HG02973 (cell line): ENCODE results near the gene CEP104.
A peak's percentile ranks its signal among the peaks of the same experiment; 100 is the strongest.

Source experiments
- ATAC-seq: cut with Tn5 transposase; IDR thresholded peaks from one replicate; pipeline ENCODE4 v1.9.1; 2021; ENCODE audit warnings: moderate library complexity; ENCODE audit not compliant: unreplicated experiment

The CEP104 gene

DNA sequence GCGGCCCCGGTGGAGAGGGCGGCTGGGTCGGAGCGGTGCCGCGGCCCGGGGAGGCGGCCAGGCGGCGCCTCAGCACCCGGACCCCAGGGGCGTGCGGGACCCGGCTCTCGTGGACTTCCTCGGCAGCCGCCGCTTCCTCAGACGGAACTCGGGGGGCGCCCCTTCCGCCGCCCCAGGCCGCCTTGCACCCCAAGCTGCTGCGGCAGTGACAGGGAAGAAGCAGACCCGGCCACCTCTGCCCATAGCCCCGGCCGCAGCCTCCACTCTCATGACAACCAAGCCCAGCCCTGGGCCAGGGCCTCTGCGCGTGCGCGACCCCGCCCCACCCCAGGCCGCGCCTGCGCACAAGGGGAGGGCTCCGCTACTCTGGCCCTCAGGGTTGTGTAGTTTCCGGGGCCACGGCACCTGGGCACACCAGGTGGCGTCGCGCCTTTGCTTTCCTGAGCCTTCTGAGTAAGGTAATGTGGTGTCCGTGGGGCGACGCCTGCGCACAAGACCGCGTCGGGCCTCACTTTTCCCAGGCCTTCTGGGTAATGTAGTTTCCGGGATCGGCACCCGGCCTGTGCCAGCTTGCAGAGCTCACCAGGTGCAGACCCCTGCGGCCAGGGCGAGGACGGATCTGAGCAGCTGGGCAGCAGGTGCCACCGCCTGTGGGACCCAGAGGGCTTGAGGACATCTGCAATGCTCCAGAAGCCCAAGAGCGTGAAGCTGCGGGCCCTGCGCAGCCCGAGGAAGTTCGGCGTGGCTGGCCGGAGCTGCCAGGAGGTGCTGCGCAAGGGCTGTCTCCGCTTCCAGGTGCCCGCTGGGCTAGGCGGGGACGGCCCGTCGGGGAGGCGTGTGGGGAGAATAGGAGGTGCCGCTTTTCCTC is at the start of gene CEP104, which contains the start of gene DFFB:
CEP104 (minus strand) TSS at position 289 of the 868 bp plus-strand sequence. CDS start 4,804 bp downstream, outside the sequence.
DFFB (plus strand) TSS at position 554 of the 868 bp plus-strand sequence; CDS start at position 682, 128 bp downstream.
- ATAC-seq: peak; percentile 95

DNA sequence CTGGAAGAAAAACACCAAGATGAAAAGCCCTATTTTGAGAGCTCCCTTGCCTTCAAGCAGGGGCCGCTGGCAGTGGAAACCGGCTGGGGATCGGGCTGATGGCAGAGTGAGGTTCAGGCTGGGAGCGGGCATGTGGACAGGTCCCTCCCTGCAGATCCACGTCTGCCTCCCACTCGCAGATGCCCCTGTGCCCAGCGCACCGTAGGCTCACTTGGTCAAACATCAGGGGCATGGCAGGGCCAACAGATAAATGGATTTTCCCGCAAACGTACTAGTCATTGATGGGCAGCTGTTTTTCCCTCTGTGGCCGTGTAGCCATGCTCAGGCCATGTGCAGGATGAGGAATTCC is 49.6 kb upstream of the CEP104 start:
- no peak for ATAC-seq

DNA sequence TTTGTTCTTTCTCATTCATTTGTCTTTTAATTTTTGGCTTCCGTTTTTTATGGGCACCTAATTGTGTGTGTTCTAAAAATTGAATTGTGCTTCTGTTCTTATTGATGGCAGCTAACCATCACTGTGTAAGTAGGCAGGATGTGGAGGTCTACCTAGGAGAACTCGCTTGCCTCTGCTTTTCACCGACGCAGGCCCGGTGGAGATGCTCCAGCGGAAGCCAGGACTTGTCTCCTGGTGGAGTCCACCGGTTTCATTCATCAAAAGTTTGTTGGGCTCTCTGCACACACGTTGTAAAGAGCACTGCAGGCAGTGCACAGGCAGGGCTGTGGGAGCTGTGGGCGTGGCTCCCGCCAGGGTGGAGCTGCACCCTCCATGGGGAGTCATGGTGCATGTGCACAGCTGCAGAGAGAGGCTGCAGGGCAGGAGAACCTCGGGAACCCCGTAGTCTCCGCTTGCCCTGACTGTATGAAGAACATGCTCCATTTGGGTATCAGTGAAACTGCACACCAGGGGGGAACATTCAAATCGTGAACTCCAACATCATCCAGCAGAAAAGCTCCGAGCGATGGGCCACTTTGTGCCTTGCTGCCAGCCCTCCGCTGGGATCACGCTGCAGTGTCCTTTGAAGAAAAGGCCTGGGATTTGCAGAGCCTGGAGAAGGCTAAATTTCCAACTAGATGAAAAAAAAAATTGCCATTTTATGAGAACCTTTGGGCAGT is 49.1 kb upstream of the CEP104 start:
- ATAC-seq: no peak

DNA sequence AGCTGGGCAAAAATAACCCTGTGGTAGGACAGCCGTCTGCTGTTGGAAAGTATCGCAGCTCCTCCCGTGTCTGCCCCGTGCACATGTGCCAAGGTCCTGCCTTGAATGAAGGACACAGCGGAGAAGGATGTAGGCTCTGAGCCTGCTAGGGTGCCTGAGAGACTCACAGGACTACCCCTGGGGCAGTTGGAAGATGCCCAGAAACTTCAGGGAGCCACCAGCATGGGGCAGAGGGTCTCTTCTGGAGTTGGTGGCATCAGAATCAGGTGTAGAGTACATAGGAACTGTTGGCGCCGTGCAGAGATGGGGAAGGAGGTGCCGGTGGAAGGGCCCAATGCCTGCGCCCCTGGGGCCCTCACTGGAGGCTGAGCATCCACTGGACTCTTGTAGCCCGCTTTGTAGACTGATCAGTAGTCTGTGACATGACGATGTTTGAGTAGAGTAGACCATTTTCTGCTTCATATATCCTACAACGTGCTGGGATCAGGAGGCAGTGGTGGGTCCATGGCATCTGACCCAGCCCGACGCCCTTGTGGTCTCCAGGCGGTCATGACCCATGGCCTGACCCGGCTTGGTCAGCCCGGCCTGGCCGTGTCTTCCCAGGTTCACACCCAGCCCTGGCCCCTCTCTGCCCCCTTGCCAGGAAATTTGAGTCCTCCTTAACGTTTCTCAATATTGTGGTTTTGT is 48.4 kb upstream of the CEP104 start:
- ATAC-seq: no peak

DNA sequence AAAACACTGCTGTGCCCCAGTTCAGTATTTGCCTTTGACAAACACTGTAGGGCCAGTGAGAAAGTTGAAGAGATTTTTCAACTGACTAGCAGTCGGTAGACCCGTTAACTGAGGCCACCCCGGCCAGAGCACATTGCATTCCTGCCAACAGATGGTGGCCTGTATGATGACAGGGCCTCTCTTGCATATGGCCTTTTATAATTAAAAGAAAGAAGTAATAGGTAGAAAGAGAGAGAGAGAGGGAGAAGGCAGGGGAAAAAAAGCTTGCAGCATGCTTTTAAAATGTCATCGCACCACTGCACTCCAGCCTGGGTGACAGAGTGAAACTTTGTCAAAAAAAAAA is 47.8 kb upstream of the CEP104 start:
- no peak for ATAC-seq

DNA sequence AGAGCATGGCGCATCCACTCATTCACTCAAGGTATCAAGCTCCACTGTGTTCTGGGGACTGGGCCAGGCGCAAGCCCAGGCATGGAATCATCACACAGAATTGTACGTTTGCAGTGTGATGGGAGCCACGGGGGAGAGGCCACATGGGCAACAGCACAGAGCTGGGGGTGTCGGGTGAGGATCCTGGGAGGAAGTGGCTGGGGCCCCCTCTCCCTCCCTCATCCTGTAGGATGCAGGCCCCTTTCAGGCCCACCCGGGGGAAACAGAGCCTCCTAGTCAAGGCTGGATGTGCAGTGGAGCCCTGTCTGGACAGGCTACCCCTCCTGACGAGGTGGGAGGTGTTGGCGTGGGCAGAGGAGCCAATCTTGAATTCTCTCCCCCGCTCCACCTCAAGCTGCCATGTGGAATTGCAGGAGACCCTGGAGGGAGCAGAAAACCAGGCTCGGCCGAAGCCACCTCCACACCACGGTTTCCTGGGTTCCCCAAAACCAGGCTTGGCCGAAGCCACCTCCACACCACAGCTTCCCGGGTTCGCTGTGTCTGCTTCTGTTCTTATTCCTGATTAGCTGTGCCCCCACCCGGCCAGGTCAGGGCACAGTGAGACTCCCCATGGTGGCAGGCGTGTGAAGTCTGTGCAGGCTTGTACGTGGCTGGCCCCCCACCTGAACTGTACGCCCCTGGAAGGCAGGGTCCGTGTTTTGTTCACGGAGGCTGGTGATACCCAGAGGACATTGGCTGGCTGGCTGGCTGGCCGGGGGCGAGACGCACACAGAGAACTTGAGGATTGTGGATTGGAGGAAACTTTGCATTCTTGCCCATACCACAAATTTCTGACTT is 47.2 kb upstream of the CEP104 start:
- no peak for ATAC-seq

DNA sequence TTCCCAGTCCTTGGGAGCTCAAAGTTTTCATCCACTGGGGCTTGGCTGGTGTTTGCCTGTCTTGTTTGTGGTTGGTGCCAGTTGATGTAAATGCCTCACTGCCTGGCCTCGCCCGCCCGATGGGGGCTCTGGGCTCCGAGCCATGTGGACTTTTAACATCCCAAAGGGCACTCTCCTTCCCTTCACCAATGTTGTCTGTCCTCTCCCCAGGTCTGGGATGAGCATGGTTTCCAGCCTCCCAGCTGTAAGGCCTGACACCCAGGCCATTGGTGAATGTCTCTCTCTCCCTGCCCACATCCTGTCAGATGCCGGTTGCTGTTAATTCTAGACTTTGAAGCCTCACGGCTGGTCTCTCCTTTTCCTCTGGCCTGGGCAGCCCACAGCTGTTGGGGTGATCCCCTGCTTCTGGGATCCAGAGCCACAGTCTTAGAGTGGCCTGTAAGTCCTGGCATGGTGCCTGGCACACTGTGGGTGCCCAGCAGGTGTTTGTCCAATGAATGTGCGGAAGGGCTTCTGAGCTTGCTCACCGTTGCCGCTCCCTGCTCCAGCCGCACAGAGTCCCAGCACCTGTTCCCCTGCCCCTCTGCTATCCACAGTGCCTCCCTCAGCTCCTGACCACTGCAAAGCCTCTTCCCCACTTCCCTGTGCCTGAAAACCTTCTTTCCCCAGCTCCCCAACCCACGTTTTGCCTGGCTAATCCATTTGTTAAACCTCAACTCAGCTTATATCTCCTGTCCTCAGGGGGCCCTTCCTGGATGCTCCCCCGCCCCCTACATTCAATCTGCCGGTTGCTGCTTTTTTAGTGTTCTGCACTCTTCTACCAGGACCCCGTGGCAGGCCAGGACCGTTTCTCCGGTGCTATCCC is 46.4 kb upstream of the CEP104 start:
- ATAC-seq: no peak

DNA sequence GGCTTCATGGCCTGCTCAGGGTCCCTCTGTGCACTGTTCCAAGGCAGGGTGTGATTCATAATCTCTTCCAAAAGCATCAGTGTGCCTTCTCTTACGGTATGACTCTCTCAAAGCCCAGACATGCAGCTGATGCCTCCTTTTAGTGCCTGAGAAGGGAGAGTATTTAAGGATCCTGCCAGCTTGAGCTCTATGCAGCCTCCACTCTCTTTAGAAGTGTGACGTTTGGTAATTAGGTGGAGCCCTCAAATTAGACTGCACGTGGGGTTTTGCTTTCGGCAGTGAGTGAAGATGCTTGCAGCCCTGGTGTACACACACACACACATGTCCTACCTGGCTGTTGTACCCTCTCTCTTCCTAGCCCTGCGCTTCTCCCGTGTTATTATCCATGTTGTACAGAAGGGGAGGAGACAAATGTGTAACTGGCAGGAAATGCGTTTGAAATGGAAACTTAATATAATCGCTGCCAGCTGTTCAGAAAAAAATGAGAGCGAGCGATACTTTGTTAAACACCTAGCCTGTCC is 45.6 kb upstream of the CEP104 start:
- no peak for ATAC-seq

DNA sequence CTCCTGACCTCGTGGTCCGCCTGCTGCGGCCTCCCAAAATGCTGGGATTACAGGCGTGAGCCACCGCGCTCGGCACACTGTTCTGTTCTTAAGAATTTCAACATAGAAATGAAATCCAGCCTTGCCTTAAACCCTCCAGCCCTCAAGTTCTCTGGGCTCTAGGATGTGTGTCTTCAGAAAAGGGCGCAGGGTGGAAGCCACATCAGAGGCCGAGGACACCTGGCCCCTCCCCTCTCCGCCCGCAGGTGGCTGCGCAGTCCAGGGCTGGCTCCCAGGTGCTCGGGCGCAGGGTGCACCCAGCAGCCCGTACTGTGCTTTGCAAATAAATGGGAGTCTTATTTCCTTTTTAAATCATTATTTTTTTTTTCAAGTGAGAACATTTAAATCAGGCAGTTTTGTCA is 45.1 kb upstream of the CEP104 start:
- no peak for ATAC-seq

DNA sequence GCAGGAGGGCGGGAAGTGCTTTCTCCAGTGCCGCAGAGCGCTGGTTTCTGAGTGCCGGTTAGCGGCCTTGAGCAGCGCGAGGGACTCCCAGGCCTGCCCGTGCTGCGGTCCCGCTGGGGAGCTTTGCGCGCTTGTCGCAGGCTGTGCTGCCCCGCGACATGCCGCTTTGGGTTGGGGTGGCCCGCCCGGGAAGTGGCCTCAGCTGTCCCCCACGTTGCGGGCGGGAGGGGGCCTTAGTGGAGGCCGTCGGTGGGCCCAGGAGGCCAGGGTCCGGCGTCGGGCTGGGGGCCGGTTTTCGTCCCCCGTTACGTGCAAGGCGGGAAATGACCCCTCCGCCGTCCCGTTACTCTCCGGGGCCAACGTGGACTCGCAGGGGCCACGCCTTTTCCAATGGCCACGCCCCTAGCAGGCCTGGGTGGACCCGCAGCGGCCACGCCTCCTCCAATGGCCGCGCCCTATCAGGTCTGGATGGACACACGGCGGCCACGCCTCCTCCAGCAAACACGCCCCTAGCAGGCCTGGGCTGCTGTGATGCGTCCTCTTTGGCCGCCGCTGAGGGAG is 44.0 kb upstream of the CEP104 start:
- peak; percentile 52 for ATAC-seq

DNA sequence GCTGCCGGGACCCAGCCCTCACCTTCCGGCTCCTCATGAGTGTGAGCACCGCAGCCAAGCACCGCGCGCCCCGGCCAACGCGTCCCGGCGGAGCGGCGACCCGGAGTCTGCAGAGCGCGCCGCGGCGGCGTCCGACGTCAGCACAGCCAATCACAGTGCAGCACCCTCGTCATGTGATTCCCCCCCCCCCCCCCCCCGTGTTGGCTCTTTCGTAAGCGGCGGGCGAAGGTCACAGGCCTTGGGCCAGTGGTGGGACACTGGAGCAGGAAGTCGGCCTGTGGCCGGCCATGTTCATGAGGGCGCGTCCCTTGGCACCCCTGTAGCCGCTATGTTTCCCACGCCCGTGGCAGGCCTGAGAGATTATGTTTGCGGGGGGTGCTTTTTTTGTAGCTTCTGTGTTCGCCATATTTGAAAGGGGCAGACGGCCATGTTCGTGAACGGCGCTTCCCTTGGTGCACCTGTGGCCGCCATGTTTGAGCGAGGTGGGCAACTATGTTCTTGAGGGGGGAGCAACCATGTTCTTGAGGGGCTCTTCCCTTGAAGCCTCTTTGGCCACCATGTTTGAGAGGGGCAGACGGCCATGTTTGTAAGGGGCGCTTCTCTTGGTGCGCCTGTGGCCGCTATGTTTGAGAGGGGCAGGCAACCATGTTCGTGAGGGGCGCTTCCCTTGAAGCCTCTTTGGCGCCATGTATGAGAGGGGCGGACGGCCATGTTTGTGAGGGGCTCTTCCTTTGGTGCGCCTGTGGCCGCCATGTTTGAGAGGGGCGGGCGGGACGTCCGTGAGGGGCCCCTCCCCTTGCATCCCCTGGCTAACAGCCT is 43.3 kb upstream of the CEP104 start, which contains the start of gene C1orf174:
C1orf174 (minus strand) TSS at position 123 of the 819 bp plus-strand sequence; CDS start at position 37, 86 bp downstream.
- ATAC-seq: peak; percentile 62

DNA sequence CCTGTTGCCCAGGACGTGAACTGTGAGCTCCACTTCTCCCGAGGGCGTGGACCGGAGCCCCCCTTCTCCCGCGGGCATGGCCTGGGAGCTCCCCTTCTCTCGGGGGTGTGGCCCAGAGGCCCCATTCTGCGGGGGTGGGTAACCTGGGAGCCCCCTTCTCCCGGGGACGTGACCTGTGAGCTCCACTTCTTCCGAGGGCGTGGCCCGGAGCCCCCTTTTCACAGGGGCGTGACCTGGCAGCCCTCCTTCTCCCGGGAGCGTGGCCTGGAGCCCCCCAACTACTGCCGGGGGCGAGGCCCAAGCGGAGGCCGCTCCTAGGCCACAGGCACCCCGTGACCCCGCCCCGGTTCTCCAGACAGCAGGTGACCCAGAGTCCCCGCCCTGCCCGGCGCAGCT is 42.7 kb upstream of the CEP104 start:
- ATAC-seq: no peak

DNA sequence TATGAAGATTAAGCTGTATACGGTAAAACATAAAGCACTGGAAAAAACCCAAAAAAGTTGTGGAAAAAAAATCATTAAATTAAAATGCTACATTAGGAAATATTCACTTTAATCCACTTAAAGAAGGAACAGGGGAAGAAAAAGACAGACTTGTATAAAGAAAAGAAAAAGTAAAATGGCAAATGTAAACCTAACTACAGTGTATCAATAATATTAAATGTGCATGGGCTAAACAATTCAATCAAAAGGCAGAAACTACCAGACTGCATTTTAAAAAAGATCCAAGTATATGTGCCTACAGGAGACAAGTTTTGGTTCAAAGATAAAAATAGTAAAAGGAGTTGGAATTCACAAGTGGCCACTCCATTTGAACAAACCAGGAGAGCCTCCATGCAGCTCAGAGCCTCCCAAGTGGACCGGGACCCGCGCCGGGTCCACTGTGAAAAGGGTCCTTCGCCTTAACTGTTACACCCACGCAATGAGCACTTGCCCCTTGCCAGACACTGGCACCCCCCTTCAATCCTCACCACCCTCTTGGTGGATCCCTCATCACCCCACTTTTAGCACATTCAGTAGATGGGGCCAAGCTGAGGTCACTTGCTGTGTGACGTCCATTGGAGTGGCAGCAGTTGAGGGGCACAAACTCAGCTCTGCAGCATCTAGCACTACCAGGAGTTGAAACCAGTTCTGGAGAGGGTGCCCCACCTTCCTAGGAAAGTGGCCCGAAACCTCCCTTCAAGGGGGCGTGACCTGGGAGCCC is 42.2 kb upstream of the CEP104 start:
- no peak for ATAC-seq

DNA sequence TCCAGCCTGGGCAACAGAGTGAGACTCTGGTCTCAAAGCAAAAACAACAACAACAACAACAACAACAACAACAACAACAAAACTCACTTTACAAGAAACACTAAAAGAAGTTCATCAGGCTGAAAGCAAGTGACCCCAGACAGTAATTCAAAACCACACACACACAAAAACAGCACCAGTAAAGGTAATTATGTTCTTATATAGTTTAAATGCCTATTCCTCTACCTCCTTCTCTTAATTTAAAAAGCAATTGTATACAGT is 41.4 kb upstream of the CEP104 start:
- ATAC-seq: no peak

DNA sequence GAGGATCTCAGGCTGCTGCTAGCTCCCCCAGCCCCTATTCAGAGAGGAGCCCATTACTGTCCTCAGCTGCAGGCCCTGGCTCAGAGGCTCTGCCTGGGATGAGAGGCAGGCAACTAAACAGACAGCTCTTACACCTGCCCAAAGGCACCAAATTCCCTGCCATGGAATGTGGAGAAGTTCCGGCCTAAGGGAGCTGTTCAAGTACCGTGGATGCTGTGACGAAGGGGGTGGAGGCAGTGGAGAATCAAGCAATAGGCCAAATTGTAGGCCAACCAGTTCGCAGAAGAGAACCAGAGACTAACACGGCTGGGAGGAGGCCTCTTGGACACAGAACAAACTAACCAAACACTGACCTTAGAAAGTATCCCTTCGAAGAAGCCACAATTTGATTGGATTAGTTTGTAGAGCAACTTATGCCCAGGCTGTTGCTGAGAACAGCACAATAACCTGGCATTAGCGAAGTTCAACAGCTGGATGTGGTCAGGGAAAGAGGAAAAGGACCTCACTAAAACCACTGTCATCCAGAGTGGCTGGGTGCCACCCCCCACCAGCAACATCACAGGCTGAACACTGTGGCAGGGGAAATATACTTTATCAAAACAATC is 39.5 kb upstream of the CEP104 start:
- ATAC-seq: no peak

DNA sequence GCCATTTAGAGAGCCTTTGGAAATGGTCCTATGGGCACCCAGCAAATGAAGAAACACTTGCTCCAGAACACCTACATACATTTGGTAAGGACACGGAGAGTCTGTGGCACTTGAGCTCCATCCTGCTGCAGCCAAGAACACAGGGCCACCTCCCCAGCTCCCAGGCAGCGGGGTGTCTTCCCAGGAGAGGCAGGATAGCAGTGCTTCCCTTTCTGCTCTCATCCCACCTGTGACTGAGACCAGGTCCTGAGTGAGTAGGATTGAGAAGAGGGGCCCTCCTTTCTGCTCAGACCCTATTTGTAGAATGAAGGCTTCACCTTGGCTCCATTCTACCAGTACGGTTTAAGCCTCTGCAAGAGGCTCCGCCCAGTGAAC is 38.9 kb upstream of the CEP104 start:
- no peak for ATAC-seq

DNA sequence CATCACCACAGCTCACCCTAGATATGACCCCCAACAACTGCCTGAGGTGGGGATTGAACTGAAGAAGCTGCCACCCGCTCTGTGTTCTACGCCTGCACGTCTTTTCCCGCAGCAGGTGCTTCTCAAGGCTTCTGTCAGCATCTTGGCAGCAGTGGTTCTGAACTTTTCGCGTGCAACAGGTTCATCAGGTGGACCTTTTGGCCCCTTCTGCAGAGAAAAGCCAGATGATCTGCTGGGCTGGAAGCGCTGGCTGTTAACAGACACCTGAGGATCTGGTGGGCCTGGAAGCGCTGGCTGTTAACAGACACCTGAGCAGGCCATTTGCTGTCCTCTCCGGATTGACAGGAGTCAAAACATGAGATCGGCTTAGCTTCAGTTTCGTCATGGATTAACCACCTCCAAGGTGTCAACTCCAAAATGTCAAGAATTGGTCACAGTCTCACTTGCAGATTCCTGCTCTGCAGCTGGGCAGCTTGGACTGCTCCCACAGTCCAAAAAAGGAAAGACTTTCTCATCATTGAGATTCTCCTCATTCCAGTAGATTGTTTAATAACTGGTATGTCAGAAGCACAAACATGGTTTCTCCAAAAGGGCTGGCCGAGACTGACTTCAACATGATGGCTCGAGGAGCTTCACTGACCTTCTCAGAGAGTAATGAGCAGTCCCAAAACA is 38.4 kb upstream of the CEP104 start:
- no peak for ATAC-seq
